Spleen (tissue), 7 donors: ENCODE data around the gene PDK2.

Experiments
- POLR2A ChIP-seq, 3 donors: fragments of 450-650 bp; IDR thresholded peaks; one replicate each; pipeline ENCODE4 v1.5.1; 2017; ENCODE audit warnings: antibody characterized with exemption in 3 of 3, mild to moderate bottlenecking in 1 of 3
- POLR2AphosphoS5 ChIP-seq, 3 donors: sonication (generic); formaldehyde crosslinking; IDR thresholded peaks; one replicate each; pipeline ENCODE4 v1.5.1; 2017; ENCODE audit warnings: antibody characterized with exemption in 3 of 3
- TF ChIP-seq, protein P1 (sequence below), 11 experiments: fragments of 200-600 bp in 7 of 11; fragments of 450-650 bp in 4 of 11; sonication (generic) in 4 of 11; IDR thresholded peaks in 8 of 11; conservative IDR thresholded peaks in 3 of 11; 1 replicate in 7 of 11; 2 replicates in 4 of 11; pipeline versions ENCODE4 v1.4.0 to v1.8.0; 2016 to 2021; ENCODE audit warnings: antibody characterized with exemption in 11 of 11, inconsistent platforms in 4 of 11, mild to moderate bottlenecking in 1 of 11
- donor health status: DM: no; HTN: no; CAD: no; lungs with moderate emphysema.
- donor health status: DM: no; HTN: no; CAD: no.
- donor health status: DM: no; HTN: no; CAD: no.

DNA sequence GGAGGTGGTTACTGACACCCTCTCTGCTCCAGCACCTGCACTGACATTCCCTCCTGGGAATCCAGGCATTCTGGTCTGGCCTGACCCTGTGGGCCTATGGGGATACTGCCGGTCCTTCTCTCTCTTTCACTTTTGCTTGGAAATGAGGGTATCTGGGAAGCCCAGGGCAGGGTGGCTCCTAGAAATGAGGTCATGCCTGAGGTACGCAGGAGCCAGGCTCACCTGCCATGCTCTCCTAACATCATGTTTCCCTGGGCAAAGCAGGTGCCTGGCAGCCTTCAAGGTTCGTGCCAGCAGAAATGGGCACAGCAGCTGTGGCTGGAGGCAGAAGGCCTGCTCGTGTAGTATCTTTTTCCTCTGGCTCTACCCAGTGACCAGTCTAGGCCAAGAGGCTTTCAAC is 35.9 kb upstream of the PDK2 start:
- TF ChIP-seq, protein P1, sequence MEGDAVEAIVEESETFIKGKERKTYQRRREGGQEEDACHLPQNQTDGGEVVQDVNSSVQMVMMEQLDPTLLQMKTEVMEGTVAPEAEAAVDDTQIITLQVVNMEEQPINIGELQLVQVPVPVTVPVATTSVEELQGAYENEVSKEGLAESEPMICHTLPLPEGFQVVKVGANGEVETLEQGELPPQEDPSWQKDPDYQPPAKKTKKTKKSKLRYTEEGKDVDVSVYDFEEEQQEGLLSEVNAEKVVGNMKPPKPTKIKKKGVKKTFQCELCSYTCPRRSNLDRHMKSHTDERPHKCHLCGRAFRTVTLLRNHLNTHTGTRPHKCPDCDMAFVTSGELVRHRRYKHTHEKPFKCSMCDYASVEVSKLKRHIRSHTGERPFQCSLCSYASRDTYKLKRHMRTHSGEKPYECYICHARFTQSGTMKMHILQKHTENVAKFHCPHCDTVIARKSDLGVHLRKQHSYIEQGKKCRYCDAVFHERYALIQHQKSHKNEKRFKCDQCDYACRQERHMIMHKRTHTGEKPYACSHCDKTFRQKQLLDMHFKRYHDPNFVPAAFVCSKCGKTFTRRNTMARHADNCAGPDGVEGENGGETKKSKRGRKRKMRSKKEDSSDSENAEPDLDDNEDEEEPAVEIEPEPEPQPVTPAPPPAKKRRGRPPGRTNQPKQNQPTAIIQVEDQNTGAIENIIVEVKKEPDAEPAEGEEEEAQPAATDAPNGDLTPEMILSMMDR (IDR thresholded peaks at IDR 0.05 in 8 of 11, conservative IDR thresholded peaks at IDR 0.05 in 3 of 11): no peak
- no peak for TF ChIP-seq POLR2A (IDR thresholded peaks at IDR 0.05)
- no peak for TF ChIP-seq POLR2AphosphoS5 (IDR thresholded peaks at IDR 0.05)
